ENCODE data around the gene DUXB. TPM values are rescaled to one million over a fixed set of nuclear protein-coding genes. Genes with fewer than 3 reads are reported as not detected.

DUXB gene
- polyA plus RNA-seq, 4 donors: not detected

DNA sequence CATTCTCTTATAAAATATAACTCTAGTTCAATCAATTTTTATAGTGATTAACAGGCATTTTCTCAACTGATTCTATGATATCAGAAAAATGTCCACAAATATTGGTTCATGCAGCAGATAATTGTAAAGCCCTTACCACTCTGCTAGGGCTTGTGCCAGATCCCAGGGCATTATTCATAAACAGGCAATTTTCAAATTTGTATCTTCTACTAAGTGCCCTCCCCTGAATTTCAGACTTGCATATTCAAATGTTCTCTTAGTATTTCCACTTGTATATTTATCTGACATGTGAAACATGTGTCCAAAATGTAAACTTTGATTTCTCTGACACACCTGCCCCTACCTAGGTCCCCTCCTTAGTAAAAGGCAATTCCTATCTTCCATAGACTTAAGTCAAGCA lies 33.8 kb downstream of the DUXB start:
- DNase-seq (ENCODE audit: low read depth in 4 of 4, low spot score in 3 of 4): no peak

DNA sequence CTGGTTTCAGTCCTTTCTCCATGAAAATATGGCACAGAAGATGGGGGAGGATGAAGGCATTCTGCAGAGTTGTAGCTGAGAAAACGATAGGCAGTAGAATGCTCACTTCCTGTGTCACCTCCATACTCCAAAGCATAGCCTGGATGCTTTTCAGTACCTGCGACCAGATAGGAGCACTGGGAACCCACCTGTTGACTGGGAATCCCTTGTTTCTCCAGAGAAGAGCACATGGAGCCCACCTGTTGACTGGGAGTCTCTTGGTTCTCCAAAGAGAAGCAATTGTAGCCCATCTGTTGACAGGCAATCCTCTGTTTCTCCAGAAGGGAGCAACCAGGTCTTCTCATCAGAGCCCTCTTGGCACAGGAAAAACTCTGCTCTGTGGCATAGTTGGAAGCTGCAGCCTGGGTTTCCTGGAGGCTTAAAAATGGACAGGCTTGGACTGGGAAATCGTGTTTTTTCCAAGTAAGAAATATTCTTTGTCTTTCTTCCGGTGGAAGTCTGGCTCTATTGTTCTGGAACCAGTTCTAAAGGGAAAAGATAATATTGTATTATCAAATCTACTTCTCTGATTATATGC lies 40.4 kb downstream of the DUXB start:
- no peak for DNase-seq (ENCODE audit: low read depth in 4 of 4, low spot score in 3 of 4)

DNA sequence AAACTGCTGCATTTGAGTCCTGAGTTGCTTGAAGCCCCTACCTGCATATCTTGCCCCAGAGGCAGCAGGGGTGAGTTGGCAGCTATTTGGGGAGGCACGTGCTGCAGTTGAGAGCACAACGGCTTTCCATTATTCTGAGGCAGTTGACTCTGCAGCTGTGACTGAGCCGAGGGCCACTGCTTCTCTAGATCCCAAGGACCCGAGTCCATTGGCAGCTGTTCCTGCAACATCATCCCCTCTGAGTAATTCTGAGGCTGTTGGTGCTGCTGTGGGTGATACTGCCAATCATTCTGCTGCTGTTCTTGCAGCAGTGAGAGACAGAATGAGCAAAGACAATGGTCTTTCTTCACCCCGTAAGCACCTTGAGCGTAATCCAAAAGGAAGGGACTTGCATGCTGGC lies 40.9 kb downstream of the DUXB start:
- DNase-seq (ENCODE audit: low read depth in 4 of 4, low spot score in 3 of 4): no peak

DNA sequence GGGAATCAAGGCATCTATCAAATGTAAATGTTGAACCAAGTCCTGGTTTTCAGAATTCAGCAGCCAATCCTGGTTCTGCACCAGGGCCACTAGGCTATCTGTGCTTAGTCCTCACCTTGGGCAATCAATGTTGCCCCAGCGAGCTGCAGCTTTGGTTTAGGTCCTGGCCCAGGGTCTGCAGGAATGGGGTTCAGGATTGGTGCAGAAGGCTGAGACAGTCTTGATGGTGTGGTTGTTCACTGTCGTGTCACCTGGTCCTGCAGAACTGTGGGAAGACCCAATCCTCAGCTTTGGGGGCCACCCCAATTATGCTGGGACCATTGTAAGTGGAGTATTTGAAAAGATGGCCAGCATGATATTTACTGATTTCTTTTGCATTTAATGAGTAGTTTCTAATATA lies 43.1 kb downstream of the DUXB start:
- no peak for DNase-seq (ENCODE audit: low read depth in 4 of 4, low spot score in 3 of 4)

DNA sequence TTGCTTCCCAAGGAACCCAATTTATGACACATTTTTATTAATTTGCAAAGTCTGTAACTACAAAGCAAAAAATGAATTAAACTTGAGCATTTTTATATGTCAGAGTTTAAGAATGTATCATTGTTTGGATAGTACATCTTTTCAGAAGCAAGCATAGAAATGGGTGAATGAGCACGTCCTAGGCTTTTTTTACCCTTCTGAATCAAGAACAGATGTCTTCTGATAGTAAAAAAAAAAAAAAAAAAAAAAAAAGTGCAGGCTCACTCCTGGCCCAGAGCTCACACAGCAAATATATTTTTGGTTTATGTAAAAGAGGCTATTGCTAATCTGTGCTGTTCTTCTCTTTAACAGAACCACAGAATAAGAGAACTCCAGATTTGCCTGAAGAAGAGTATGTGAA lies 47.3 kb downstream of the DUXB start:
- no peak for DNase-seq (ENCODE audit: low read depth in 4 of 4, low spot score in 3 of 4)

DNA sequence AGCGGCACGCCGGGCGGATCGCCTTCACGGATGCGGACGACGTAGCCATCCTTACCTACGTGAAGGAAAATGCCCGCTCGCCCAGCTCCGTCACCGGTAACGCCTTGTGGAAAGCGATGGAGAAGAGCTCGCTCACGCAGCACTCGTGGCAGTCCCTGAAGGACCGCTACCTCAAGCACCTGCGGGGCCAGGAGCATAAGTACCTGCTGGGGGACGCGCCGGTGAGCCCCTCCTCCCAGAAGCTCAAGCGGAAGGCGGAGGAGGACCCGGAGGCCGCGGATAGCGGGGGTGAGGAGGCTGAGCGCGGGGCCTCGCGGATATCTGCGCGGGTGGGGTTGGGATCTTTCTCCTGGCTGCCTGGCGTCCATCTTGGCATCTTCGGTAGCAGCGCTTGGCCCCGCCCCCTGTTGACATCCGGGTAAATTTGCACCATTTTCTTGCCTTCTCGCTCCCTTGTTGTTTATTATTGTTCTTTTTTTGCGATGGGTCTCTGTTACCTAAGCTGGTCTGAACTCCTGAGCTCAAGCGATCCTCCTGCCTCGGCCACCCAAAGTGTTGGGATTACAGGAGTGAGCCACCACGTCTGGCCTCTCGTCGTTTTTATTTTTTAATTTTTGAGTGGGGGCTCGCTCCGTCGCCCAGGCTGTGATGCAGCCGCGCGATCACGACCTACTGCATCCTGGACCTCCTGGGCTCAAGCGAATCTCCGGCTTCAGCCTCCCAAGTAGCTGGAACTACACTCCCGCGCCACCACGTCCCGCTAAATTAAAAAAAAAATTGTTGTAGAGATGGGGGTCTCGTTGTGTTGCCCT lies 52.8 kb downstream of the DUXB start:
- DNase-seq (ENCODE audit: low read depth in 4 of 4, low spot score in 3 of 4): peak; percentile 73 to 82 (median 76)

DNA sequence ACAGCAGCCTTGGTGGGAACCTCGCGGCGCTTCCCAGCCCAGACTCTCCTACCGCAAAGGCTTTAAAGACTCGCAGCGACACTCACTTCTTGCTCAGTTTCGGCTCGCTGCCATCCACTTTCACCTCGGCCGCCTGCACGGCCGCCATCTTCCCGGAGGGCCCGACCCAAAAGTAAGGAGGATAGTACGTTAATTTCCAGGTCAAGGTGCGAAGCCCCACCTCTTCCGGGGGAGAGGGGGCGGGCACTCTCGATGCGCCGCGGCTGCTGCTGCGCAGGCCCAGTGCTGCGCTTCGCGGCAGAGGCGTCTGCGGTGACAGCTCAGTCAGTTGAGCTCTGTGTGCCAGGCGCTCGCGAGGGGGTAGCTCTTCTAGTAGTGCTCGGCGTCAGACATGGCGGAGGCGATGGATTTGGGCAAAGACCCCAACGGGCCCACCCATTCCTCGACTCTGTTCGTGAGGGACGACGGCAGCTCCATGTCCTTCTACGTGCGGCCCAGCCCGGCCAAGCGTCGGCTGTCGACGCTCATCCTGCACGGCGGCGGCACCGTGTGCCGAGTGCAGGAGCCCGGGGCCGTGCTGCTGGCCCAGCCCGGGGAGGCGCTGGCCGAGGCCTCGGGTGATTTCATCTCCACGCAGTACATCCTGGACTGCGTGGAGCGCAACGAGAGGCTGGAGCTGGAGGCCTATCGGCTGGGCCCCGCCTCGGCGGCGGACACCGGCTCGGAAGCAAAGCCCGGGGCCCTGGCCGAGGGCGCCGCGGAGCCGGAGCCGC lies 53.6 kb downstream of the DUXB start, which contains the start of the genes KARS1 and TERF2IP:
TSS of gene KARS1 (minus strand) at position 174 of the 773 bp plus-strand sequence. CDS start at position 148, 26 bp downstream.
TSS of gene TERF2IP (plus strand) at position 282 of the 773 bp plus-strand sequence. CDS start at position 392, 110 bp downstream.
- peak; percentile 84 to 86 (median 84) for DNase-seq (ENCODE audit: low read depth in 4 of 4, low spot score in 3 of 4)

DNA sequence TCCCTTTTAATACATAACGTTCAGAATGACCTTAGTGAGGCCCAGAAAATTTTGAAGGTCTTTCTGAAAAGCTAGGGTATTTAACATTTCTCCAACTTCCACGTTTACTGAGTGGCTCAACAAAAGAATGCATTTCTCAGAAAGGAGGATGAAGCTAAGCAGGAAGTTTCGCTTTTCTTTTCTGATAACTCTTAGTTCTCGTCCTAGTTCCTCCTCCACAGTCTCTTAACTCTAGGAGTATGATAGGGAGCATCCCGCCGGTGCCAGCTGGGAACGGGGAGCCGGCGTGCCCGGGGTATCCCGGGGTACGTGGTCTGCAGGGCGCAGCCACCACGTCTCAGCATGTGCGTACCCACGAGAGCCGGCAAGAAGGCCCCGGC lies 54.2 kb downstream of the DUXB start:
- DNase-seq (ENCODE audit: low read depth in 4 of 4, low spot score in 3 of 4): no peak

DNA sequence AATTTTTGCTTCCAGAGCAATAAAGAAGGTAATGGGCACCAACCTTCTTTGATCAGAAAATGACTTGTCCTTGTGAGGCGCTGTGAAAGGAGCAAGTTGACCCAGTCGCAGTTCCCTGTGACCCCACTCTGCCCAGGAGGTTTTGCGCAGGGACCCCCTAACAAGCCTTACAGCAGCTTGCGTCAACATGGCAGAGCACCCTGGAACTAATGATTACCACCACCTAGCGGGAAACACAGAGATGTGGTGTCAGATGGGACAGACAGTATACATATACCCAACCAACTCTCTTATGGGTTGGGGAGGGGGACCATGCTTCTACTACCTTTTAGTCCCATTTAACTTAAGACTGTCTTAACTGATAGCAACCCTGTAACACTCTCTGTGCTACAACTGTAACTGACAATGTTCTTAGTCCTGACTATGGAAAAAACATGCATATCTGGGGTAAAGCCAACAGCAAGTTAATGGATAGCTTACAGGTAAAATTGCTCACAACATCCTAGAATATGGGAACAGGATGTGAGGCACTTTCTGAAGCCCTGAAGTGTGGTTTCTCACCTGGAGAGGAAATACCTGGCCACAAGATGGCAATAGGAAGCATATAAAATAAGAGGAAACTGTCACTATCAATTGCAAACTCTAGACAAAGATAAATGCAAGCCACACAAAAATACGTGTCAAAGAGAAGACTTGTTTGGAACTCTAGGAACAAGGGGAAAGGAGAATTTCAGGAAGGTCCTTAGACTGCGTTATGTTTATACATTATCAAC lies 56.8 kb downstream of the DUXB start:
- DNase-seq (ENCODE audit: low read depth in 4 of 4, low spot score in 3 of 4): no peak

Other genes with a start within 250 kb of the DUXB start
- 10 to 100 TPM; 32.8 to 45.3 (median 40.3) TPM for gene TMEM170A, start 236.8 kb downstream of the DUXB start, polyA plus RNA-seq (ENCODE audit: insufficient read length in 4 of 4)
- 1 to 10 TPM in 3 of 4 donors, under 1 TPM in 1; 0.26 to 1.3 (median 1.2) TPM for gene CHST6, start 206.0 kb downstream of the DUXB start, polyA plus RNA-seq (ENCODE audit: insufficient read length in 4 of 4)
- 1 to 10 TPM in 1 of 4 donors, under 1 TPM in 3; 0.37 to 1.2 (median 0.61) TPM for gene CHST5, start 165.4 kb downstream of the DUXB start, polyA plus RNA-seq (ENCODE audit: insufficient read length in 4 of 4)
- 10 to 100 TPM; 12.1 to 21.2 (median 20.2) TPM for gene TMEM231, start 145.2 kb downstream of the DUXB start, polyA plus RNA-seq (ENCODE audit: insufficient read length in 4 of 4)
- gene GABARAPL2, start 135.1 kb downstream of the DUXB start, polyA plus RNA-seq (ENCODE audit: insufficient read length in 4 of 4): 100 to 1,000 TPM; 152 to 195 (median 184) TPM
- 10 to 100 TPM; 35.3 to 59.5 (median 52.3) TPM for gene ADAT1, start 78.2 kb downstream of the DUXB start, polyA plus RNA-seq (ENCODE audit: insufficient read length in 4 of 4)
- 100 to 1,000 TPM; 102 to 152 (median 135) TPM for gene KARS1, start 53.8 kb downstream of the DUXB start, polyA plus RNA-seq (ENCODE audit: insufficient read length in 4 of 4)
- 10 to 100 TPM; 82.3 to 98.4 (median 87.9) TPM for gene TERF2IP, start 53.7 kb downstream of the DUXB start, polyA plus RNA-seq (ENCODE audit: insufficient read length in 4 of 4)
- gene CPHXL2, start 24.5 kb downstream of the DUXB start, polyA plus RNA-seq (ENCODE audit: insufficient read length in 4 of 4): under 1 TPM in 2 of 4 donors, not detected in 2; 0.15 to 0.19 TPM
- gene CPHXL, start 25.0 kb upstream of the DUXB start, polyA plus RNA-seq (ENCODE audit: insufficient read length in 4 of 4): not detected